Mesendoderm (in vitro differentiated cells): ENCODE results near the gene PIK3CD.

ENCODE experiments used
- DNase-seq: peaks from one replicate; pipeline ENCODE4 v3.0.0; 2013
- H2AK5ac ChIP-seq: 2 replicates; pipeline ENCODE4 v1.6.1; 2013; ENCODE audit warnings: low read length, inconsistent platforms
- H2BK120ac ChIP-seq: 2 replicates; pipeline ENCODE4 v1.6.1; 2013; ENCODE audit warnings: low read depth, mild to moderate bottlenecking, low read length, moderate library complexity, mixed read lengths
- H2BK15ac ChIP-seq: replicated peaks from 2 replicates; pipeline ENCODE4 v1.6.1; 2013; ENCODE audit warnings: low read depth, mild to moderate bottlenecking, moderate library complexity
- H2BK5ac ChIP-seq: 2 replicates; pipeline ENCODE4 v1.6.1; 2013; ENCODE audit warnings: low read length, inconsistent platforms
- H3K18ac ChIP-seq: 2 replicates; pipeline ENCODE4 v1.6.1; 2013; ENCODE audit warnings: mild to moderate bottlenecking, low read length, mixed read lengths
- H3K23ac ChIP-seq: one replicate; pipeline ENCODE4 v1.6.1; 2013; ENCODE audit warnings: low read length
- H3K27ac ChIP-seq: 2 replicates; pipeline ENCODE4 v1.5.1; 2013; ENCODE audit warnings: low read depth, mild to moderate bottlenecking, inconsistent platforms, low read length, moderate library complexity
- H3K27me3 ChIP-seq: 2 replicates; pipeline ENCODE4 v1.6.1; 2013; ENCODE audit warnings: low read length, control low read depth, mild to moderate bottlenecking, inconsistent platforms; ENCODE audit not compliant: insufficient read depth, poor library complexity
- H3K36me3 ChIP-seq: 2 replicates; pipeline ENCODE4 v1.6.1; 2013; ENCODE audit warnings: low read length, inconsistent platforms; ENCODE audit not compliant: control insufficient read depth, insufficient read depth
- H3K4ac ChIP-seq: one replicate; pipeline ENCODE4 v1.6.1; 2013; ENCODE audit warnings: low read depth, mild to moderate bottlenecking, low read length, moderate library complexity
- H3K4me1 ChIP-seq: 2 replicates; pipeline ENCODE4 v1.6.1; 2013; ENCODE audit warnings: low read depth, low read length, inconsistent platforms; ENCODE audit not compliant: control insufficient read depth
- H3K4me2 ChIP-seq: 2 replicates; pipeline ENCODE4 v1.6.1; 2013; ENCODE audit warnings: low read length
- H3K4me3 ChIP-seq: 2 replicates; pipeline ENCODE4 v1.5.1; 2013; ENCODE audit warnings: mild to moderate bottlenecking, low read length
- H3K56ac ChIP-seq: one replicate; pipeline ENCODE4 v1.6.1; 2013; ENCODE audit warnings: low read length
- H3K79me1 ChIP-seq: 2 replicates; pipeline ENCODE4 v1.6.1; 2013; ENCODE audit warnings: low read length, inconsistent platforms
- H3K79me2 ChIP-seq: 2 replicates; pipeline ENCODE4 v1.6.1; 2013; ENCODE audit warnings: mild to moderate bottlenecking, low read length; ENCODE audit not compliant: control insufficient read depth, insufficient read depth
- H3K9ac ChIP-seq: 2 replicates; pipeline ENCODE4 v1.6.1; 2013; ENCODE audit warnings: low read length, inconsistent platforms
- H4K5ac ChIP-seq: one replicate; pipeline ENCODE4 v1.6.1; 2013; ENCODE audit warnings: low read length
- H4K8ac ChIP-seq: one replicate; pipeline ENCODE4 v1.6.1; 2013; ENCODE audit warnings: low read depth, mild to moderate bottlenecking, control low read depth, low read length, moderate library complexity
- WGBS: extraction: QIAGEN DNeasy Blood & Tissue Kit; methylation state at CpG from one replicate; pipeline ENCODE4 v1.1.7; 2013; ENCODE audit warnings: low lambda C conversion rate, missing lambda C conversion rate; ENCODE audit not compliant: insufficient coverage; ENCODE audit errors: extremely low coverage; 5-methylcytosine and 5-hydroxymethylcytosine counted together

The PIK3CD gene

DNA sequence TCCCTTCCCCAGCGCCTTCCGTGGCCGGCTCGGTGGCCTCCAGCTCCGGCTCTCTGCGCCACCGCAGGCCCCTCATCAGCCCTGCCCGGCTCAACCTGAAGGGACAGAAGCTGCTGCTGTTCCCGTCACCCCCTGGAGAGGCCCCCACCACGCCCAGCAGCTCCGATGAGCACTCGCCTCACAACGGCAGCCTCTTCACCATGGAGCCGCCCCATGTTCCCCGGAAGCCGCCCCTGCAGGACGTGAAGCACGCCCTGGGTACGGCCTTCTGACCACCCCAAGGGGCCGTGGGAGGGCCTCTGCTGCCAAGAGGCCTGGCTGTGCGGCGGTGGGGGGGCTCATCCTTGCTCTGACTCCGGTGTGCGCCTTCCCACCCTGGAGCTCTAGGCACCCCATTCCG, 41.0 kb upstream of the PIK3CD start:
- Histone ChIP-seq H3K27ac (no peak overlapping the region), H3K4me1 (no peaks in the 10 kb centered on the region), H3K4me2 (no peak overlapping the region), H2BK5ac (no peak overlapping the region), H3K79me2 (no peaks in the 10 kb centered on the region), H3K23ac (no peak overlapping the region), H3K4ac (no peak overlapping the region), H3K4me3 (no peak overlapping the region), H3K79me1 (no peaks in the 10 kb centered on the region), H4K5ac (no peak overlapping the region), H3K56ac (no peak overlapping the region), H2BK15ac (no peak overlapping the region), H2BK120ac (no peak overlapping the region), H4K8ac (no peak overlapping the region), H3K9ac (no peak overlapping the region), H2AK5ac (no peak overlapping the region), H3K18ac (no peak overlapping the region), H3K27me3 (no peaks in the 10 kb centered on the region), H3K36me3 (peaks cover 3% of the 10 kb centered on the region)
- DNase-seq = no peak
- no CpG with 5 or more reads among the region's 25 CpGs for WGBS

DNA sequence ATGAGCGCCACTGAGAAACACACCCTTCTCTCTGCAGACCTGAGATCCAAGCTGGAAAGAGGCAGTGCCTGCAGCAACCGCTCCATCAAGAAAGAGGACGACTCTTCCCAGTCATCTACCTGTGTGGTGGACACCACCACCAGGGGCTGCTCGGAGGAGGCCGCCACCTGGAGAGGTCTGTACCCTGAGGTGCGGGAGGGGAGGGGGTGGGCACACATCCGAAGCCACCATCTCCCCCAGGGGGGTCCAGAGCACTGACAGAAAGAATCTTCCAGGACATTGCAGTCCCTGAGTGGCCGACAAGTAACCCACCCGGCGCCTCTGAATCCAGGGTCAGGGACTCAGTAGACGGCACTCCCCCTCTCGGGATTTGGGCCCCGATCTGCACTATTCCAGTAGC, 39.8 kb upstream of the PIK3CD start:
- no peak overlapping the region for H3K4me2 ChIP-seq
- H3K36me3 ChIP-seq = peaks cover 3% of the 10 kb centered on the region
- H2AK5ac ChIP-seq = no peak overlapping the region
- H2BK15ac ChIP-seq = no peak overlapping the region
- no peak overlapping the region for H4K5ac ChIP-seq
- H3K27me3 ChIP-seq = no peaks in the 10 kb centered on the region
- no peak overlapping the region for H2BK120ac ChIP-seq
- no peak overlapping the region for H4K8ac ChIP-seq
- H3K23ac ChIP-seq = no peak overlapping the region
- H3K18ac ChIP-seq = no peak overlapping the region
- H2BK5ac ChIP-seq = no peak overlapping the region
- H3K79me1 ChIP-seq = no peaks in the 10 kb centered on the region
- no peak for DNase-seq
- H3K4ac ChIP-seq = no peak overlapping the region
- no peak overlapping the region for H3K27ac ChIP-seq
- no peak overlapping the region for H3K9ac ChIP-seq
- H3K79me2 ChIP-seq = no peaks in the 10 kb centered on the region
- WGBS = no CpG with 5 or more reads among the region's 13 CpGs
- H3K4me1 ChIP-seq = no peaks in the 10 kb centered on the region
- H3K4me3 ChIP-seq = no peak overlapping the region
- no peak overlapping the region for H3K56ac ChIP-seq

DNA sequence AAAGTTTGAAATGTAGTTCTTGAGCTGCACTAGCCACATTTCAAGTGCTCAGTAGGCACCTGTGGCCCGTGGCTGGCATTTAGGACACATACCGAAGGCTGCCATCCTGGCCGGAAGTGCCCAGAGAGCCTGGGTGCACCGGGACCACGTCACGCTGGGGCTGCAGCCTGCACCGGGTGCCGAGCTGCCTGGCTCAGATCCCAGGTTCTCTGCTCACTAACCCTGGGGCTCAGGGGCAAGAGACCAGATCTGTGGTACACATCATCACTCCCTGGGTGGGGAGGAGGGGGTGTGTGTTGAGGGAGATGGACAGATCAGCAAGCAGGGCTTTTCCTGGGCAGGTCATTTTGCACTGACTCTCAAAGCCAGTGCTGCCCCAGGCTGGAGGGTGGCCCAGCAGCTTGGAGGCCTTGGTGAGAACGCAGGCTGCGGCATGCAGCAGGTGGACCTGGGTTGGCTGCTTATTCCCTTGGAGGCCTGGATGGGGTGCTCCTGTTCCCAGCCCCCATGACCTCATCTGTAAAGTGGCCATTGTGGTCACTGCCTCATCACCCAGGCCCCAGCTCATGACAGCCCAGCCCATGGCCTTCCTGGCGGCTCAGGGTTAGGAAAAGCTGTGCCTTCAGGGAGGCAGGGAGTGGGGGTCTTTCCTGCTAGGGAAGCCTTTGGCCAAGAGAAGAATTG, 39.2 kb upstream of the PIK3CD start:
- no peak overlapping the region for H2BK120ac ChIP-seq
- no peak overlapping the region for H4K5ac ChIP-seq
- H3K4me2 ChIP-seq = no peak overlapping the region
- H3K23ac ChIP-seq = no peak overlapping the region
- H3K4ac ChIP-seq = no peak overlapping the region
- no peaks in the 10 kb centered on the region for H3K79me1 ChIP-seq
- no peak for DNase-seq
- WGBS = no CpG with 5 or more reads among the region's 11 CpGs
- no peaks in the 10 kb centered on the region for H3K27me3 ChIP-seq
- no peak overlapping the region for H3K18ac ChIP-seq
- no peak overlapping the region for H2AK5ac ChIP-seq
- no peak overlapping the region for H3K9ac ChIP-seq
- H2BK5ac ChIP-seq = no peak overlapping the region
- H3K79me2 ChIP-seq = no peaks in the 10 kb centered on the region
- H3K36me3 ChIP-seq = peaks cover 3% of the 10 kb centered on the region
- H2BK15ac ChIP-seq = no peak overlapping the region
- no peak overlapping the region for H4K8ac ChIP-seq
- no peak overlapping the region for H3K4me3 ChIP-seq
- no peak overlapping the region for H3K56ac ChIP-seq
- H3K27ac ChIP-seq = no peak overlapping the region
- no peaks in the 10 kb centered on the region for H3K4me1 ChIP-seq

DNA sequence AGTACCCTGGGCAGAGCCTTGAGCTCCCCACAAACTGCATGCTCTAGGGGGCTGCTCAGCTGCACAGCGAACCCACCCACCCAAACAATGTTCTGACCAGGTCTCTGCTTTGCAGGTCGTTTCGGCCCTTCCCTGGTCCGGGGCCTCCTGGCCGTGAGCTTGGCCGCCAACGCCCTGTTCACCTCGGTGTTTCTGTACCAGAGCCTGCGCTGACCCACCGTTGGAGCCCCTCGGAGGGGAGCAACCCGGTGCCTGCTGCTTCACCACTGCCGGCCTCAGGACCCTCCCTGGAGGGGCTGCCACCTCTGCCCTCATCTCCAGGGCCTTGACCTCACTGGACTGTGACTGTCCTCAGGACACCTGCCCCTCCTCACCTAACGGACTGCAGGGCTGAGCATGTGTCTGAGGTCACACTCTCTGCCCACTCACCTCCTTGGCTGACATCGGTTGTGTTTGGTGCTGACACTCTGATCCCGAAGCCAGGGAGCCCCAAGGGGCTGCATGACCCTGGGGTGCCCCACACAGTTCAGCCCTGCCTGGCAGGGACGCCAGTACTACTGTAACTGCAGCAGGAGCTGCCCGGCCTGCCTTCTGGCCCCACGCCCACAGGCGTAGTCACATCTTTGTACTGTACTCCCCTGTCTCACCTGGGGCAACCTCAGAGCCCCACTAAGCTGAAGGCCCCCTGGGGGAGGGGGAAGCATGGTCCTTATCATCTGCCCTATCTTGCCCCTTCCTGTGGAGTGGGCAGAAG, 38.5 kb upstream of the PIK3CD start:
- no peak overlapping the region for H3K18ac ChIP-seq
- H3K79me1 ChIP-seq = no peaks in the 10 kb centered on the region
- H3K4ac ChIP-seq = no peak overlapping the region
- H3K79me2 ChIP-seq = no peaks in the 10 kb centered on the region
- H4K5ac ChIP-seq = no peak overlapping the region
- no peak overlapping the region for H2BK120ac ChIP-seq
- no peak overlapping the region for H2BK5ac ChIP-seq
- H3K56ac ChIP-seq = no peak overlapping the region
- H3K27ac ChIP-seq = no peak overlapping the region
- H2BK15ac ChIP-seq = no peak overlapping the region
- H4K8ac ChIP-seq = no peak overlapping the region
- WGBS = no CpG with 5 or more reads among the region's 20 CpGs
- no peak overlapping the region for H3K9ac ChIP-seq
- no peaks in the 10 kb centered on the region for H3K4me1 ChIP-seq
- no peak overlapping the region for H3K4me2 ChIP-seq
- no peaks in the 10 kb centered on the region for H3K27me3 ChIP-seq
- H3K4me3 ChIP-seq = no peak overlapping the region
- DNase-seq = no peak
- no peak overlapping the region for H3K23ac ChIP-seq
- H3K36me3 ChIP-seq = peaks cover 3% of the 10 kb centered on the region
- H2AK5ac ChIP-seq = no peak overlapping the region

DNA sequence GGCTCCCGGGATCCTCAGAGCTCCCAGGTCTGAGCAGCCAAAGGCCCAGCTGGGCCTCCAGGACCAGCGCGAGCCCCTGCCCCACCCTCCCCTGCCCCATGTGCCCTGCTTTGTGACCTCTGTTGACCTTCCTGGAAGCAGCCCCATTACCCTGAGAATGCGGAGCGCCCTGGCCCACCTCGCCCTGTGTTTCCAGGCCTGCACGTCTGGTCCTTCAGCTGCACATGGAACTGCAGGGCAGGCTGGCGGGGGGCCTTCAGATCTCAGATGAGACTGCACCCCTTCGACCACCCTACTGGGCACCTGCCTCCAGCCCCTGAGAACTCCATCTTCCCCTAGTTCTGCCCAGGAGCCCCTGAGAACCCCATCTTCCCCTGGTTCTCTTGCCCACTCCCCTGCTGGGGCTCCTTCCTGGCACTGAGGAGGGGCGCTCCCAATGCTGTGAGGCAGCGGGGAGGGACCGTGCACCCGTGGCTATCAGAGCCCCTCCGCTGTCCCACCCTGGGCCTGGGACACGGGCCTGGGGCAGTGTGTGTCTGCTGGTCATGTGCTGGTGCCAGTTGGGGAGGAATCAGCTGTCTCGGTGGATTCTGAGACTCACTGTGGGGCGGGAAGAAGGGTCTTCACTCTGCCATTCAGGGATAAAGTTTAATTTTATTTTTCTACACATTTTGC, 37.8 kb upstream of the PIK3CD start:
- Histone ChIP-seq H3K36me3 (peaks cover 3% of the 10 kb centered on the region), H3K4me3 (no peak overlapping the region), H2AK5ac (no peak overlapping the region), H3K4ac (no peak overlapping the region), H3K56ac (no peak overlapping the region), H3K79me2 (no peaks in the 10 kb centered on the region), H3K27ac (no peak overlapping the region), H3K4me1 (no peaks in the 10 kb centered on the region), H2BK5ac (no peak overlapping the region), H3K18ac (no peak overlapping the region), H3K4me2 (no peak overlapping the region), H2BK15ac (no peak overlapping the region), H3K23ac (no peak overlapping the region), H4K5ac (no peak overlapping the region), H3K9ac (no peak overlapping the region), H3K27me3 (no peaks in the 10 kb centered on the region), H4K8ac (no peak overlapping the region), H2BK120ac (no peak overlapping the region), H3K79me1 (no peaks in the 10 kb centered on the region)
- no CpG with 5 or more reads among the region's 17 CpGs for whole genome bisulfite sequencing
- DNase-seq = no peak
